IgD-negative memory B cell (primary cell): ENCODE results near the gene GMEB2. TPM values are rescaled to one million over a fixed set of nuclear protein-coding genes. Genes with fewer than 3 reads are reported as not detected.
A peak's percentile ranks its signal among the peaks of the same experiment; 100 is the strongest.
"Not testable (repeated sequence)": the region's sequence is repeated elsewhere in the genome, so short reads cannot be mapped to it uniquely, and the experiment has no call there.

Experiments used
- H3K27ac Mint-ChIP-seq, 3 donors: one replicate each; pipeline ENCODE4 v1.8.0; 2020 to 2022; ENCODE audit warnings: mild to moderate bottlenecking in 3 of 3, mixed read lengths in 3 of 3, moderate library complexity in 1 of 3
- H3K27me3 Mint-ChIP-seq: one replicate; pipeline ENCODE4 v1.8.0; 2021; ENCODE audit warnings: mixed read lengths
- H3K36me3 Mint-ChIP-seq: one replicate; pipeline ENCODE4 v1.8.0; 2020; ENCODE audit warnings: mild to moderate bottlenecking, mixed read lengths
- H3K4me1 Mint-ChIP-seq, 3 donors: one replicate each; pipeline ENCODE4 v1.8.0; 2020 to 2022; ENCODE audit warnings: mixed read lengths in 3 of 3, mild to moderate bottlenecking in 1 of 3
- H3K4me3 Mint-ChIP-seq, 4 donors: one replicate each; pipeline ENCODE4 v1.8.0; 2020 to 2022; ENCODE audit warnings: mild to moderate bottlenecking in 4 of 4, mixed read lengths in 4 of 4, moderate library complexity in 3 of 4
- H3K9me3 Mint-ChIP-seq, 3 donors: one replicate each; pipeline ENCODE4 v1.8.0; 2020 to 2021; ENCODE audit warnings: mixed read lengths in 3 of 3, mild to moderate bottlenecking in 1 of 3
- polyA plus RNA-seq: library from polyadenylated mRNA; unstranded; fragments of 300-500 nt; fragmentation: Illumina TruSeq; gene quantifications from one replicate; pipeline ENCODE4 v1.2.3, GENCODE V29; 2021

The GMEB2 gene
- polyA plus RNA-seq, 1 donor from 2014 or later = 10.6 TPM

GRCh38 chr20:63563225-63563935, 63.5 kb downstream of the GMEB2 start:
- H3K4me3 Mint-ChIP-seq = no peak overlapping the region
- no peak overlapping the region for H3K27ac Mint-ChIP-seq
- no peaks in the 10 kb centered on the region for H3K27me3 Mint-ChIP-seq
- peaks cover 0 to 17% (median 9%) of the 10 kb centered on the region in 3 donors for H3K4me1 Mint-ChIP-seq
- H3K36me3 Mint-ChIP-seq = peaks cover 5% of the 10 kb centered on the region
- H3K9me3 Mint-ChIP-seq = no peaks in the 10 kb centered on the region

- Mint-ChIP-seq H3K27ac (peak overlapping the region in 1 of 3 donors; percentile 60), H3K36me3 (peaks cover 5% of the 10 kb centered on the region), H3K27me3 (no peaks in the 10 kb centered on the region), H3K4me3 (peak overlapping the region in 1 of 4 donors; percentile 41), H3K4me1 (peaks cover 0 to 10% (median 3%) of the 10 kb centered on the region in 3 donors), H3K9me3 (no peaks in the 10 kb centered on the region)
Measured at GRCh38 chr20:63562461-63563224, 64.3 kb downstream of the GMEB2 start.

- H3K4me1 Mint-ChIP-seq = peaks cover 0 to 2% (median 0%) of the 10 kb centered on the region in 3 donors
- no peaks in the 10 kb centered on the region for H3K27me3 Mint-ChIP-seq
- no peak overlapping the region for H3K27ac Mint-ChIP-seq
- H3K9me3 Mint-ChIP-seq = no peaks in the 10 kb centered on the region
- H3K36me3 Mint-ChIP-seq = peaks cover 5% of the 10 kb centered on the region
- no peak overlapping the region for H3K4me3 Mint-ChIP-seq
Measured at GRCh38 chr20:63561624-63562396, 65.1 kb downstream of the GMEB2 start.

- Mint-ChIP-seq H3K4me1 (peaks cover 0 to 4% (median 3%) of the 10 kb centered on the region in 3 donors), H3K27me3 (no peaks in the 10 kb centered on the region), H3K4me3 (no peak overlapping the region), H3K36me3 (peaks cover 5% of the 10 kb centered on the region), H3K9me3 (no peaks in the 10 kb centered on the region), H3K27ac (peak overlapping the region in 1 of 3 donors; percentile 78)
Measured at GRCh38 chr20:63560856-63561609, 65.9 kb downstream of the GMEB2 start.

- Mint-ChIP-seq H3K4me3 (peak overlapping the region in 1 of 4 donors; percentile 45), H3K27ac (peak overlapping the region in 2 of 3 donors; percentile 13 to 63), H3K4me1 (peaks cover 0 to 4% (median 3%) of the 10 kb centered on the region in 3 donors), H3K9me3 (no peaks in the 10 kb centered on the region), H3K36me3 (peaks cover 5% of the 10 kb centered on the region), H3K27me3 (no peaks in the 10 kb centered on the region)
Measured at GRCh38 chr20:63560333-63560805, 66.5 kb downstream of the GMEB2 start.

GRCh38 chr20:63559485-63560332, 67.2 kb downstream of the GMEB2 start:
- H3K27me3 Mint-ChIP-seq, H3K4me1 Mint-ChIP-seq, H3K4me3 Mint-ChIP-seq, H3K27ac Mint-ChIP-seq, H3K36me3 Mint-ChIP-seq, H3K9me3 Mint-ChIP-seq: not testable (repeated sequence)

- no peaks in the 10 kb centered on the region for H3K9me3 Mint-ChIP-seq
- H3K27me3 Mint-ChIP-seq = no peaks in the 10 kb centered on the region
- H3K4me1 Mint-ChIP-seq = peaks cover 0 to 11% (median 6%) of the 10 kb centered on the region in 3 donors
- peaks cover 5% of the 10 kb centered on the region for H3K36me3 Mint-ChIP-seq
- H3K27ac Mint-ChIP-seq = peak overlapping the region in 1 of 3 donors; percentile 12
- H3K4me3 Mint-ChIP-seq = peak overlapping the region in 1 of 4 donors; percentile 47
Measured at GRCh38 chr20:63558804-63559484, 68.0 kb downstream of the GMEB2 start.

GRCh38 chr20:63557481-63557891, 69.4 kb downstream of the GMEB2 start:
- Mint-ChIP-seq H3K4me3 (peak overlapping the region in 1 of 4 donors; percentile 81), H3K27me3 (no peaks in the 10 kb centered on the region), H3K27ac (peak overlapping the region in 1 of 3 donors; percentile 56), H3K4me1 (peaks cover 7 to 17% (median 11%) of the 10 kb centered on the region in 3 donors), H3K36me3 (peaks cover 5% of the 10 kb centered on the region), H3K9me3 (no peaks in the 10 kb centered on the region)

GRCh38 chr20:63556873-63557478, 69.9 kb downstream of the GMEB2 start:
- Mint-ChIP-seq H3K27ac (peak overlapping the region in 1 of 3 donors; percentile 56), H3K4me3 (peak overlapping the region in 1 of 4 donors; percentile 81), H3K27me3 (no peaks in the 10 kb centered on the region), H3K9me3 (no peaks in the 10 kb centered on the region), H3K4me1 (peaks cover 8 to 22% (median 12%) of the 10 kb centered on the region in 3 donors), H3K36me3 (peaks cover 5% of the 10 kb centered on the region)

GRCh38 chr20:63555661-63556381, 71.1 kb downstream of the GMEB2 start:
- Mint-ChIP-seq H3K27me3 (no peaks in the 10 kb centered on the region), H3K4me3 (peak overlapping the region in 1 of 4 donors; percentile 68)

GRCh38 chr20:63554361-63555278, 72.3 kb downstream of the GMEB2 start:
- H3K4me3 Mint-ChIP-seq = peak overlapping the region; percentile 83 to 95 (median 94)
- no peaks in the 10 kb centered on the region for H3K27me3 Mint-ChIP-seq
- H3K27ac Mint-ChIP-seq = peak overlapping the region; percentile 88 to 100 (median 95)
- H3K36me3 Mint-ChIP-seq = peaks cover 3% of the 10 kb centered on the region
- peaks cover 10 to 28% (median 13%) of the 10 kb centered on the region in 3 donors for H3K4me1 Mint-ChIP-seq
- H3K9me3 Mint-ChIP-seq = no peaks in the 10 kb centered on the region

More at GRCh38 chr20:63555661-63556381, 71.1 kb downstream of the GMEB2 start:
- H3K9me3 Mint-ChIP-seq = no peaks in the 10 kb centered on the region
- H3K4me1 Mint-ChIP-seq = peaks cover 10 to 27% (median 15%) of the 10 kb centered on the region in 3 donors
- peaks cover 5% of the 10 kb centered on the region for H3K36me3 Mint-ChIP-seq
- peak overlapping the region in 2 of 3 donors; percentile 53 to 56 for H3K27ac Mint-ChIP-seq
